HG02943 (cell line): ENCODE measurements around the gene STX2.
"Not testable (repeated sequence)": the region's sequence is repeated elsewhere in the genome, so short reads cannot be mapped to it uniquely, and the experiment has no call there.

Experiments used
- ATAC-seq: cut with Tn5 transposase; IDR thresholded peaks from one replicate; pipeline ENCODE4 v1.9.1; 2021; ENCODE audit warnings: mild to moderate bottlenecking, low read depth, moderate library complexity; ENCODE audit not compliant: unreplicated experiment

Gene STX2

GRCh38 chr12:130804216-130804615 lies 34.8 kb downstream of the STX2 start:
- ATAC-seq, result no peak

GRCh38 chr12:130803702-130804101 lies 35.3 kb downstream of the STX2 start:
- ATAC-seq, result no peak

GRCh38 chr12:130800312-130800711 lies 38.7 kb downstream of the STX2 start:
- ATAC-seq, result no peak

- ATAC-seq, result no peak
These were observed 40.0 kb downstream of the STX2 start for GRCh38 chr12:130799051-130799450.

- ATAC-seq, result no peak
These were observed 41.9 kb downstream of the STX2 start for GRCh38 chr12:130796985-130797686.

GRCh38 chr12:130795906-130796305 lies 43.1 kb downstream of the STX2 start:
- ATAC-seq, result no peak

GRCh38 chr12:130793554-130793849 lies 45.5 kb downstream of the STX2 start:
- no peak for ATAC-seq

- ATAC-seq, result no peak
These were observed 46.1 kb downstream of the STX2 start for GRCh38 chr12:130792821-130793553.

GRCh38 chr12:130791629-130792028 lies 47.4 kb downstream of the STX2 start:
- ATAC-seq, result no peak

GRCh38 chr12:130788515-130788914 lies 50.5 kb downstream of the STX2 start:
- ATAC-seq, result no peak

- ATAC-seq, result no peak
These were observed 51.3 kb downstream of the STX2 start for GRCh38 chr12:130787445-130788410.

GRCh38 chr12:130787041-130787440 lies 52.0 kb downstream of the STX2 start:
- no peak for ATAC-seq

- ATAC-seq, result no peak
These were observed 55.8 kb downstream of the STX2 start for GRCh38 chr12:130783110-130783715.

GRCh38 chr12:130782245-130782644 lies 56.8 kb downstream of the STX2 start:
- not testable (repeated sequence) for ATAC-seq

- no peak for ATAC-seq
These were observed 58.0 kb downstream of the STX2 start for GRCh38 chr12:130780880-130781575.

GRCh38 chr12:130780325-130780724 lies 58.7 kb downstream of the STX2 start:
- no peak for ATAC-seq

GRCh38 chr12:130778776-130779175 lies 60.3 kb downstream of the STX2 start:
- ATAC-seq, result no peak

GRCh38 chr12:130776857-130777339 lies 62.2 kb downstream of the STX2 start:
- no peak for ATAC-seq

- ATAC-seq, result no peak
These were observed 62.8 kb downstream of the STX2 start for GRCh38 chr12:130775953-130776856.
